Fibroblast of skin of left quadriceps (primary cell): Measurements from ENCODE around the gene USB1.

Source experiments
- DNase-seq, 2 experiments: peaks; one replicate each; pipeline ENCODE4 v3.0.0-alpha.2; 2013; ENCODE audit warnings: low read depth in 2 of 2

Gene USB1

GRCh38 chr16:58000706-58001676, at the start of gene USB1:
Gene USB1, plus strand, starts transcription at chr16:58001407. Its CDS starts 77 bp downstream, at chr16:58001484.
- DNase-seq, result peak; percentile 46 to 53

GRCh38 chr16:57952909-57953308, 48.3 kb upstream of the USB1 start:
- no peak for DNase-seq

- DNase-seq, result no peak
Measured at GRCh38 chr16:57953857-57954256, 47.4 kb upstream of the USB1 start.

GRCh38 chr16:57955572-57956188, 45.5 kb upstream of the USB1 start:
- no peak for DNase-seq

GRCh38 chr16:57956270-57956808, 44.9 kb upstream of the USB1 start:
- no peak for DNase-seq

GRCh38 chr16:57956924-57957672, 44.1 kb upstream of the USB1 start:
- no peak for DNase-seq

- no peak for DNase-seq
Measured at GRCh38 chr16:57957673-57958392, 43.4 kb upstream of the USB1 start.

GRCh38 chr16:57958544-57958943, 42.7 kb upstream of the USB1 start:
- DNase-seq, result no peak

GRCh38 chr16:57959121-57959520, 42.1 kb upstream of the USB1 start:
- no peak for DNase-seq

- DNase-seq, result no peak
Measured at GRCh38 chr16:57959804-57960203, 41.4 kb upstream of the USB1 start.

GRCh38 chr16:57960310-57960709, 40.9 kb upstream of the USB1 start:
- DNase-seq, result no peak

- no peak for DNase-seq
Measured at GRCh38 chr16:57960826-57961472, 40.3 kb upstream of the USB1 start.

GRCh38 chr16:57961538-57961937, 39.7 kb upstream of the USB1 start:
- no peak for DNase-seq

GRCh38 chr16:57962046-57962445, 39.2 kb upstream of the USB1 start:
- DNase-seq, result no peak

GRCh38 chr16:57962756-57963155, 38.5 kb upstream of the USB1 start:
- no peak for DNase-seq

GRCh38 chr16:57964157-57964700, 37.0 kb upstream of the USB1 start:
- no peak for DNase-seq

- DNase-seq, result no peak
Measured at GRCh38 chr16:57966204-57966771, 34.9 kb upstream of the USB1 start.

GRCh38 chr16:57966986-57967385, 34.2 kb upstream of the USB1 start:
- DNase-seq, result no peak

- no peak for DNase-seq
Measured at GRCh38 chr16:57967916-57968315, 33.3 kb upstream of the USB1 start.

GRCh38 chr16:57969451-57970123, 31.6 kb upstream of the USB1 start:
- DNase-seq, result no peak
